COLO668 (cell line): ENCODE results near the gene NIPA2.

ENCODE experiments used
- DNase-seq: peaks from one replicate; lab custom pipeline; 2025; ENCODE audit not compliant: unreplicated experiment; lab: John Stamatoyannopoulos, UW

The NIPA2 gene

DNA sequence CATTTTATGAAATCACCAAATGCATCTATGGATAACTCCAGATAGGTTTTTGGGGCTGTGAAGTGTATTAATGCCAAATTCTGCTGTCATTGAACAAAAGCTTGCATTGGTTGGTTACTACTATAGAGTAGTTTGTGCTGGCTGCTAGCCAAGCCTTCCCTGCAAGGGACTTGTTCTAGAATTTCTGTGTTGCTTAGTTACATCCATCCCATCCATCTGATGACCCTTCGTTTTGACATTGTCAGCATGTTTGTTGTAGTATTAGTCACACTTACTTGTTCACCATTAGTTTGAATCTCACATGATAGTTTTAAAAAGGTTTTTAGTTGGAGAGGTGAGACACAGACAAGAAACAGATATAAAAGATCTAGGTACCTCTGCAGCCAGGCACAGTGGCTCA is 7.0 kb upstream of the NIPA2 start:
- DNase-seq: peak; percentile 58

GRCh38 chr15:22839046-22839695 is 705 bp downstream of the NIPA2 start:
- DNase-seq: no peak

GRCh38 chr15:22844421-22845288 is 6.2 kb downstream of the NIPA2 start:
- DNase-seq: no peak

- no peak for DNase-seq
Measured at GRCh38 chr15:22845289-22845900, 6.9 kb downstream of the NIPA2 start.

GRCh38 chr15:22846073-22846472 is 7.6 kb downstream of the NIPA2 start:
- no peak for DNase-seq

DNA sequence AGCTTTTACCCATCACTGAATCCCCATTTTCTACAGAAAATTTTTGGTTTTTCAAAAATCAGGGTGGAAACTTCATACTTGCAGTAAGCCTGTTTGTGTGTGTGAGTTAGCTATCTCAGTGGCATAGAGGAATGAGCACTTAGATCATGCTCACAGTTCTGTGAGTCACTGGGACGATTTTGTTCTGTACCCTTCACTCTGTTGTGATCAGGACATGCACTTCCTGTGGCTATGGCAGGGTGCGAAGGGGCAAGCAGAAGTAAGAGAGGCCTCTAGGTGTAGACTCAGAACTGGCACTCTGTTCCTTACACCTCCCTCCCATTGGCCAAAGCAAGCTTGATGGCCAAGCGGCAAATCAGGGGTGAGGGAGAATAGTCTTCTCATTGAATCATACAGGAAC is 11.6 kb downstream of the NIPA2 start:
- no peak for DNase-seq

- DNase-seq: no peak
Measured at GRCh38 chr15:22851513-22851912, 13.0 kb downstream of the NIPA2 start.

- no peak for DNase-seq
Measured at GRCh38 chr15:22855791-22856190, 17.3 kb downstream of the NIPA2 start.

GRCh38 chr15:22856659-22857058 is 18.2 kb downstream of the NIPA2 start:
- no peak for DNase-seq

- DNase-seq: no peak
Measured at GRCh38 chr15:22861161-22861560, 22.7 kb downstream of the NIPA2 start.

- no peak for DNase-seq
Measured at GRCh38 chr15:22863356-22863755, 24.9 kb downstream of the NIPA2 start.

- DNase-seq: no peak
Measured at GRCh38 chr15:22866079-22866478, 27.6 kb downstream of the NIPA2 start.

DNA sequence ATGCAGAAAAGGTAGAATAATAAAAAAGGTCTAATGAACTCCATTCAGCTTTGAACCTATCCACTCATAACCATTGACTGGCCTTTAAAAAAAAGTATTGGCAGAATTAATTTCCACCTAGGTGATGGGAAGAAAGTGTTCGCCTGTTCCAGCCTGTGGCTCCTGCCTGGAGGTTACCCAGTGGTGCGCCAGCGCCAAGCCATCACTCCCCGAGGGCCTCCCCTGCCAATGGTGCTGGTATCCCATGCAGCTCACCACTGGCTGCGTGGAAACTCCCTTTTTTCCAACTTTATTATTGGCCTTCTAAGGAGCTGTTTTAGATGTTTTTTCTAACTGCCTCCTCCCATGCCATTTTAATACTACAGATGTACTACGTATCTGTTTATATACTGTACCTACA is 29.4 kb downstream of the NIPA2 start:
- DNase-seq: no peak

DNA sequence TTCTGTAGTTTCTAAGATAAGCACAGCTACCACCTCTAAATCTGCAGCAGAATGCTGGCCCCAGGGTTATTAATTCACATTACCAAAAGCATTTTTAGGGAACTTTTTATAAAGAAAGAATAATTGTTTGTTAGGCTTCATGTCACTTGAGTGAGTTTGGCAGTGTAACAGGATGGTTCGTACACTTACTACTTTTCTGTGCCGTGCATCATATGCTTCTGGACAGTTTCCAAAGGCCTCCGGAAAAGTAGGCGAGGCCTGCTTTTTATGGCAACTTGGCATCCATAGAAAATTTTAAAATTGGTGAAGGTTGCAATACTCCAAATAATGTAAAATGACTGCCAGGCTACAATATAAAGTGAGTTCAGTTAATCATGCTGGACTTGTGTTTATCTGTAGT is 30.0 kb downstream of the NIPA2 start:
- DNase-seq: no peak

- no peak for DNase-seq
Measured at GRCh38 chr15:22868928-22869327, 30.5 kb downstream of the NIPA2 start.

GRCh38 chr15:22869856-22870255 is 31.4 kb downstream of the NIPA2 start:
- DNase-seq: no peak

- DNase-seq: no peak
Measured at GRCh38 chr15:22870865-22871264, 32.4 kb downstream of the NIPA2 start.

GRCh38 chr15:22871481-22872086 is 33.1 kb downstream of the NIPA2 start:
- DNase-seq: no peak

DNA sequence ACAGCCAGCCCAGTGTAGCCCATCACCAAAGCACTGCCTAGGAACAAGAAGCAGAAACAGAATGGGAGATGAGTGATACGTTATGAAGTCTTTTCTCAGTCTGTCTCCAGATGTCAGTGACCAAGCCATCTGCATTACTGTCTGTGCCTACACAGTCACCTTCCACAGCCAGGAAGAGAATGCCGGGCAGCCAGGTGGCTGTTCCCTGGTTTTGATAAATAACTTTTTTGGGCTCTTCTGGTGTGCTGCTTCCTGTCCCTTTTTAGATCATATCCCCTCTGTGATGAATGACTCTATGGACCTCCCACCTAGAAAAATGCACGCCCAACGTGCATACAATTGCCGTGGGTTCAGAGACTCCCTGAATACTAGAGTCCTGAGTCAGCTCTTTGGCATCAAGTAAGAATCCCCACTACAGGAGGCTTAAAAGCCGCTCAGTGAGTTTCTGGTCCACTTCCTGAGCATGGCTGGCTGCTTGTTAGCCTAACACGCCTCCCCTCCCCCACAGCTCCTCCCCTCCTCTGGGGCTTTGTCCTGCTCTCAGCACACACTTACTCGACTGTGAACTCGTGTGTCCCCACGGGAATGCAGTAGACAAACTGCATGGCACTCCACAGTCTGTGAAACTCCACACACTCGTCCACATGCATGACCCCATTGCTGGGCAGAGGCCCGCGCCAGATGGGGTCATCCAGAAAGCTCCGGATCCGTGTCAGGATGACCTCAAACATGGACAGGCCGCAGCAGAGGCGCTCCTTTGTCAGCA is 34.7 kb downstream of the NIPA2 start:
- no peak for DNase-seq

DNA sequence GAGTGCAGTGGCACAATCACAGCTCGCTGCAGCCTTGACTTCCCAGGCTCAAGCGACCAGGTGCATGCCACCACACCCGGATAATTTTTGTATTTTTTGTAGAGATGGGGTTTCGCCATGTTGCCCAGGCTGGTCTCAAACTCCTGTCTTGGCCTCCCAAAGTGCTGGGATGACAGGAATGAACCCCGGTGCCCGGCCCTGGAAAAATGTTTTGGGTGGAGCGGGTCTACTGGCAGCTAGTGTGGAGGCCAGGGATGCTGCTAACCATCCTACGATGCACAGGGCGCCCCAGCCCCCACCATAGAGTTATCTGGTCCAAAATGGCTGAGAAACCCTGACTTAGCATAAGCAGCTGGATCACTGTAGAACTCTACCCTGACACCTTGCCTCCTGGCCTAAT is 35.4 kb downstream of the NIPA2 start:
- no peak for DNase-seq

DNA sequence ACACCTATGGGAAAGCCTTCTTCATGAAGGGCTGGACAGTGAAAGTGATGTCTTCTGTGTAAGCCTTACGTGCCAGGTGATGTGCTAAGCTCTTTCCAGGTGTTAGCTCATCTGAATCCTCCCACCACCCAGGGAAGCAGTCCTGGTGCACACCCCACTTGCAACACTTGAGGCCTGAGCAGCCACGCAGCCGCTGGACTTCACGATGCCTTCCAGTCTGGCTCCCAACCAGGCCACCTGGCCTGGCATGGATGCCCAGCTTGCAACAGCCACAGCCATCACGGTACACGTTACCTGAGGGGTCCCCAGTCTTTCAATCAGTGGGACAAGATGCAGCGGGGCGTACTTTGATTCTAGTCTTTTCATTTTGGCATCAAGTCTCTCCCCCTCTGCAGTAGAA is 35.8 kb downstream of the NIPA2 start:
- DNase-seq: no peak
